HG02840 (cell line): ENCODE data around the gene HHEX.

Source experiments
- ATAC-seq: cut with Tn5 transposase; IDR thresholded peaks from one replicate; pipeline ENCODE4 v1.9.1; 2021; ENCODE audit warnings: mild to moderate bottlenecking, moderate library complexity, moderate number of reproducible peaks; ENCODE audit not compliant: unreplicated experiment, low FRiP score

HHEX gene

DNA sequence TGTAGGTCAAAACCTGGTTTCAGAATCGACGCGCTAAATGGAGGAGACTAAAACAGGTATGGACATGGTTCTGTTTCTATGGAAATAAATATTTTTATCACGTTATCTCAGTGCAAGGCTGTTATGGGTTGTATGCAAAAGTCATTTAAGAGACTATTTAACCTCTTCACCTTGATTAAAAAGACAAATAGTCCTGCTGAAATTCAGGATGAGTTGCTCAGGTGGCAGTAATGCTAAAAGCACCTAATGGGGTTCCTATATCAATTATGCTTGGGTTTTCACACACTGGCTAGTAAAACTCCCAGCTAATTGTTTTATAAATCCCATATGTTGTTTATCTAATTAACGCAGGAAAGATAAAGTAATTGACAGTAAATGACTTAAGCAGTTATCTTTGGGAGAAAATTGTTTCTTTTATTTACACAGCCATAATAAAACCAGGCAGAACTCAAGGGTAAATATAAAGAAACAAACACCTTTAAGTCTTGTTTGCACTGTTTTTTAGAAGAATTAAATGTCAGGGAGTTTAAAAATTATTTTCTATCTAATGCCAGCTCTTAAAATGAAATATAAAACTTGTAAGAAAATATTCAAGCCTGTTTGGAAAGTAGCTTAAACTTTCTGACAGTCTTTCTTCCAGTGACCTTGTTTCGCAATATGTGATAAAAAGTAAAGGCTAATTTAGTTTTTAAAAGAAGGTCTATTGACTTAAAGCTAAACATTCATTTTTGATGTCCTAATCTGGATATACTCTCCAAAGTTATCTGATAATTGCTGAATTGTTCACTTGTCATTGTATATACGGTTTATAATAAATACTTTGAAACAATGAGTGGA is 3.2 kb downstream of the HHEX start:
- no peak for ATAC-seq

DNA sequence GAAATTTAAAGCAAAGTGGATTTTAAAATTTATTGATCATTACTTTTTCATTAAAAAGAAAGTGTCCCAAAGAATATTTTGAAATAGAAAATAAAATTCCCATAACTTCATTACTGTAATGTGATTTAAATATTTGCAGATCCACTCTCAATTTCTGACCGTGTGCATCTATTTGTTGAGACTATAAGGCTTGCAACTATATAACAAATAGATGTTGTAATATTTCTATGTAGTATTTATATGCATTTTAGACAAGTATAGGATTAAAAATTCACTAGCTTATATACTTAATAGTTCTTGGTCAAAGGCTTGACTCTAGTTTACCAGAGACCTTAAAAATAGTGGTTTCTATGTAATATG is 3.8 kb downstream of the HHEX start:
- ATAC-seq: no peak

GRCh38 chr10:92695679-92696605 is 6.2 kb downstream of the HHEX start:
- no peak for ATAC-seq

DNA sequence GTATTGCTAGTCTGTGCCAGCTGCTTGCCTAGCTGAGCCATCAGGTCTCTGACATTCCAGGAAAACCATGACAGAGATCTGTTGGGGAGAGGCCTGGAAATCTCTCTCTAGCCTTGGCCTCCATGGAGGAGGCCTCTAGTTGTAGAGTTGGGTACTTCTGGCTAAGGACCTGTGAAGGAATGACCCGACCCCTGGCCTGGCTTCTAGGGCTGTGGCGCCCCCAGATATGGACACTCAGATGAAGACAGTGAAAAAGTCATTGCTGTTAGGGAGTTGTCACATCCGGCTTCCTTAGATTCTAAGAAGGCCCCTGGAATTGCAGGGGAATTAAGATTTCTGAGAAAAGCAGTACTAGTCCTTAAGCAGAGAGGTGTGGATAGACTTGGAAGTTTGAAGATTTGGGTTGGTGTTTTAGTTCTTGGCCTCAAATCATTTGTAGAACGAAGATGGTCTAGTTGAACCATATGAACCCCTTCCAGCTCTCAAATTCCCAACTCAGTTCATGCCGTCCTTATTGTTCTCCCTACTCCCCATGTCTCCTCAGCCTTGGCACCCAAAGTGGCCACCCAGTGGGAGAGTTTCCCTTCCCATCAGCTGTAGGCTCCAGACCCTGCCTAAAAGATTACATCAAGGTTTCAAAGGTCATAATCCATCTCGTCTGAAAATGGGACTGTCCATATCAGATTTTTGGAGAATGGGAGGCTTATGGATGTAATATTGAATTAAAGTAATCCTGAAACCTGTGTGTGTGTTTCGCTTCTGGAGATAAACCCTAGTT is 7.0 kb downstream of the HHEX start:
- no peak for ATAC-seq

- ATAC-seq: no peak
Observed at GRCh38 chr10:92697663-92698511, 8.1 kb downstream of the HHEX start.

GRCh38 chr10:92699193-92699517 is 9.4 kb downstream of the HHEX start:
- no peak for ATAC-seq

DNA sequence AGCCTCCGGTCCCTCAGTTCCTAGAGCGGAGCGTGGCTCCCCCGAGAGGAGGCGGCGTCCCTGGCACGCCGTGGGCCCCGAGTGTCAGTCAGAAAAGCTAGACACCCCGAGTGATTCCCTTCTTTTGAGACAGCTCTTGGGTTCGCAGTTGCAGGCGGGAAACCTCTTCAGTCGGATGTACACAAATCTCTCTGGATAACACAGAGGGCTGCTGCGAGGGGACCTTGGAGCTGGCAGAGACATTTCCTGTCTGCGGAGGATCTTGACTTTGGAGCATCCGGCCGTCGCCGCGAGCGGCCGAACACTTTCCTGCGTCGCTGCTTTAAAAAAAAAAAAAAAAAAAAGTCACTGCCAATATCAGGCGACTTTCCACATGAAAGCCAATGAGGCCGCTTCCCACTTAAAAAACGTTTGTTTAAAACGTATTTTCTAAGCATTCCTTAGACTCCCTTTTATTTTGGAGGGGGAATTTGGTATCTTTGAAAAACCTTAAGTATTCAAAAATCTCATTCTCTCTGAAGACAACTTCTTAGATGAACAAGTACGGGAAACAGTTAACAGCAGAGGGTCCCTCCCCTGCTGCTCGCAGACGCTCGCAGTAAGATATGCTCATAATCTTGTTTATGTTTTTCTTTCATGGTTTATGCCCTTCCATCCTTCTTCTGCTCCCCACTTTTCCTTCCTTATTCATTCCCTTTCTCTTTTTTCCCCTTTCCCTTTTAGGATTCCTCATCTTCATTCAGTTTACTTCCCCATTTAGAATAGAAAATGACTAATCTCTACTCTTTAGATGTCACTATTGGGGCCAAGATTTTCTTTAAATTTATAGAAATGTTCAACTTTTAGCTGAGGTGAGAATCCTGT is 10.0 kb downstream of the HHEX start:
- ATAC-seq: no peak

- no peak for ATAC-seq
Observed at GRCh38 chr10:92702301-92702916, 12.7 kb downstream of the HHEX start.

- no peak for ATAC-seq
Observed at GRCh38 chr10:92712016-92712889, 22.5 kb downstream of the HHEX start.

- ATAC-seq: no peak
Observed at GRCh38 chr10:92714152-92714845, 24.5 kb downstream of the HHEX start.

- no peak for ATAC-seq
Observed at GRCh38 chr10:92714872-92715271, 25.1 kb downstream of the HHEX start.

DNA sequence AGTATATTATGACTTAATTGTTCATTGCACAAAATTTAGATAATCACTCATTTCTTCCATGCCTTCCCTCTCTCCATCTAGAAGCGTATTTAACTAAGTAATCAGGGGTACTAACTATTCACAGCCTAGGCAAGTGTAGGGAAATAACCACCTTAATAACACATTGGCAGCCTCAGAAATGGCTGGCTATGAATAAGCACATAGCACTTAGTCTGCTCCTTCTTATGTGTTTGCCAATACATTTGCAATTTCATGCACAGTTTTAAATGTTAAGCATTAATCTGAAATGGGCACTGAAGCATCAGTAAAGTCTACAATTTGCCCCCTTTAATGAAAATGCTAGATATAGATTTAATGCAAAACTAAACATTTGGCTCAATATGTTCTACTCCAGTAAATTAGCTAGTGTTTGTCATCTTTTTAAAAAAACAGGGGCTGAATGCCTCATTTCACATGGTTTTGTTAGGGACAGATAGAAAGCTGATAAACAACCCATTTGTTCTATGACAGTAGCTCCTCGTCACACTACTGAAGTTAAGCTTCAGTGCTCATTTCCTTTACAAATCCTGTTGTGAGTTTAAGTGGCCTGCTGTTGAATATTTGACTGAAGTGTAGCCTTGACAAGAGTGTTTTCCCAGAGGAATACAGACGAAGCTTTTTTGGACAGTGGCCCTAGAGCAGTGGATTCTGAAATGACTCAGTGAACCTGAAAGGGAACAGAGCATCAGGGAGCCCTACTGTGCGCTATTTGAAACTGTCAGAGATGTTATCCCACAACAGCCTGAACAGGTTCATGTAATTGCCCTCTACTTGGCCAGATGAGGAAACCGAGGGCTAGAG is 30.5 kb downstream of the HHEX start:
- ATAC-seq: no peak

DNA sequence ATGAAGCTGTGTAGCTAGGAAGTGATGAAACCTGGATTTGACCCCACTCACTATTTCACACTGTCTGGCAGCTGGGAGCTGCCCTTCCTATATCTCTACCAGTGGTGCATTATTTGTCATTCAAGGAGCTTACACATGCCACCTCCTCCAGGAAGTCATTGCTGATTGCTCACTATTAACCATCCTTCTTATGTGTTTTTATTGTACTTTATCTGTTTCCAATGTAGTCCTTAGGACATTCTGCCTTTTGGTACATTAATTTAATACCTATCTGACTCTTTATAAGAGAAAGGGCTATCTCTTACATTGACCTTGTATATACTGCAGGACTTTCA is 31.0 kb downstream of the HHEX start:
- no peak for ATAC-seq

GRCh38 chr10:92722349-92722748 is 32.6 kb downstream of the HHEX start:
- ATAC-seq: no peak

DNA sequence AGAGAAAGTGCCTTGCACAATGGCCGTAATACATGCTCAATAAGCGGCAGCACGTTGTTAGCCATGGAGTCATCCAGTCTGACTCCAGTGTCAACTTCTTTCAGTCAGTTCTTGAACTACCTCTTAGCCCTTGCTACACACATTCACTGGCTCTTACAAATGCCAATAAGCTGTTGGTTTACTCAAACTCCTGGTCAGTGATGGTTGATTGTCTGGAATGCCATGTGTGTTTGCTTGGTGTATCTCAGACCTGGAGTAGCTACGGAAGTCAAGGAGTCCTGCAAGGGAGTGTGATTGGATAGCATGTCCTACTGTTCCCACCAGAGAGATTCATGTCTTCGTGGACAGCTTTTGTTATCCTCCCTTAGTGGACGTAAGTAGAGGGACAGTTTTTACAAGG is 37.4 kb downstream of the HHEX start:
- ATAC-seq: no peak

DNA sequence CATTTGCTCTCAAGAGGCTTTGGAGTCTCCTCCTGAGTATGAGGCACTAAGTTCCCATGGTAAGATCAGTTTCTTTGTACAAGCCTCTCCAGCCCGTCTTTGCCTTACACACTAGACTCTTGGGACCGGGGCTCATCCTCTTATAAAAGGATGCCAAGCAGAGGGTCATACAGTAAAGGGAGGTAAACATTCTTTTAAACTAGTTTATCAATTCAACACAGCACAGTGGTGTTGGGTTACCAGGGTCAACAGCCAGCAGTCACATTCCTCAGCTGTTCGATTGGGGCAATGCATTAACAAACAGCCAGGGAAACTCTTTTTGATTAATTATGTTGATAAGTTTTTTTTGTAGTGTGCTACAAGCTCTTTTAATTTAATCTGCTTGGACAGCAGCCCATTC is 37.8 kb downstream of the HHEX start:
- no peak for ATAC-seq
